HEK293 (cell line): ENCODE results near the gene VCL.

Experiments used
- CTCF ChIA-PET: fragments of 350-600 bp; formaldehyde crosslinking; extraction: SDS; loops from one replicate; lab custom pipeline; 2021; ENCODE audit warnings: antibody characterized with exemption; lab: Yijun Ruan, JAX
- POLR2A ChIA-PET: fragments of 300-600 bp; formaldehyde crosslinking; extraction: SDS; loops from one replicate; lab custom pipeline; 2020; ENCODE audit warnings: antibody characterized with exemption, inconsistent platforms; lab: Yijun Ruan, JAX
- H3K27ac ChIP-seq: fragments of 200-500 bp; sonication (Bioruptor generic); 2 replicates; pipeline ENCODE4 v1.5.1; 2014; ENCODE audit warnings: low read depth, low read length, control low read depth, inconsistent platforms; ENCODE audit errors: extremely low read depth
- H3K36me3 ChIP-seq, 2 experiments: fragments of 200-500 bp in 1 of 2; sonication (Bioruptor generic) in 1 of 2; 1 replicate in 1 of 2; 2 replicates in 1 of 2; pipeline ENCODE4 v1.5.1; 2014 to 2017; ENCODE audit warnings: inconsistent platforms in 2 of 2, low read length in 2 of 2; ENCODE audit not compliant: control insufficient read depth in 2 of 2, insufficient read depth in 1 of 2
- H3K4me1 ChIP-seq: fragments of 200-500 bp; sonication (Bioruptor generic); 2 replicates; pipeline ENCODE4 v1.5.1; 2014; ENCODE audit warnings: mild to moderate bottlenecking, low read length, inconsistent platforms; ENCODE audit not compliant: control insufficient read depth, insufficient read depth
- H3K4me3 ChIP-seq: 2 replicates; pipeline ENCODE4 v1.5.1; 2011; ENCODE audit warnings: low read depth, mild to moderate bottlenecking, control low read depth, low read length, moderate library complexity
- H3K9me3 ChIP-seq: fragments of 200-500 bp; sonication (Bioruptor generic); 2 replicates; pipeline ENCODE4 v1.5.1; 2014; ENCODE audit warnings: low read depth, low read length, inconsistent platforms; ENCODE audit not compliant: control insufficient read depth, insufficient read depth
- BCL11A ChIP-seq: fragments of 450-650 bp; formaldehyde crosslinking; IDR thresholded peaks from 2 replicates; pipeline ENCODE4 v1.5.1; 2016; ENCODE audit warnings: low read depth, missing biosample characterization, missing genetic modification characterization
- GFI1B ChIP-seq: fragments of 450-650 bp; formaldehyde crosslinking; IDR thresholded peaks from 2 replicates; pipeline ENCODE4 v1.5.1; 2016; ENCODE audit warnings: missing biosample characterization, missing genetic modification characterization
- GLIS2 ChIP-seq: fragments of 450-650 bp; formaldehyde crosslinking; IDR thresholded peaks from 2 replicates; pipeline ENCODE4 v1.5.1; 2016; ENCODE audit warnings: missing biosample characterization, missing genetic modification characterization
- HOXC10 ChIP-seq: sonication (generic); formaldehyde crosslinking; IDR thresholded peaks from 2 replicates; pipeline ENCODE4 v1.8.1; 2023; ENCODE audit warnings: mild to moderate bottlenecking, missing genetic modification reagents
- PRDM1 ChIP-seq: fragments of 450-650 bp; formaldehyde crosslinking; IDR thresholded peaks from 2 replicates; pipeline ENCODE4; 2016; ENCODE audit warnings: missing biosample characterization, missing genetic modification characterization
- RBAK ChIP-seq: fragments of 450-650 bp; formaldehyde crosslinking; IDR thresholded peaks from 2 replicates; pipeline ENCODE4 v1.5.1; 2016; ENCODE audit warnings: missing biosample characterization, missing genetic modification characterization
- SCRT2 ChIP-seq: fragments of 450-650 bp; formaldehyde crosslinking; IDR thresholded peaks from 2 replicates; pipeline ENCODE4 v1.5.1; 2016; ENCODE audit warnings: missing biosample characterization, missing genetic modification characterization
- WT1 ChIP-seq: fragments of 450-650 bp; formaldehyde crosslinking; IDR thresholded peaks from 2 replicates; pipeline ENCODE4 v1.5.1; 2016; ENCODE audit warnings: missing biosample characterization, missing genetic modification characterization
- ZBTB21 ChIP-seq: fragments of 450-650 bp; formaldehyde crosslinking; IDR thresholded peaks from 2 replicates; pipeline ENCODE4 v1.5.1; 2017; ENCODE audit warnings: missing biosample characterization, missing genetic modification characterization
- ZBTB8A ChIP-seq: fragments of 450-650 bp; formaldehyde crosslinking; IDR thresholded peaks from 2 replicates; pipeline ENCODE4 v1.5.1; 2016; ENCODE audit warnings: missing biosample characterization, missing genetic modification characterization
- ZFP3 ChIP-seq: fragments of 450-650 bp; formaldehyde crosslinking; IDR thresholded peaks from 2 replicates; pipeline ENCODE4 v1.5.1; 2016; ENCODE audit warnings: low read depth, missing biosample characterization, missing genetic modification characterization
- ZNF132 ChIP-seq: fragments of 450-650 bp; formaldehyde crosslinking; IDR thresholded peaks from 2 replicates; pipeline ENCODE4 v1.5.1; 2017; ENCODE audit warnings: missing biosample characterization, missing genetic modification characterization, borderline replicate concordance
- ZNF221 ChIP-seq: fragments of 450-650 bp; formaldehyde crosslinking; IDR thresholded peaks from 2 replicates; pipeline ENCODE4 v1.5.1; 2017; ENCODE audit warnings: missing biosample characterization, missing genetic modification characterization, borderline replicate concordance
- ZNF26 ChIP-seq: fragments of 450-650 bp; formaldehyde crosslinking; IDR thresholded peaks from 2 replicates; pipeline ENCODE4 v1.5.1; 2016; ENCODE audit warnings: missing biosample characterization, missing genetic modification characterization
- ZNF394 ChIP-seq: fragments of 450-650 bp; formaldehyde crosslinking; IDR thresholded peaks from 2 replicates; pipeline ENCODE4 v1.5.1; 2016; ENCODE audit warnings: missing biosample characterization, missing genetic modification characterization, mild to moderate bottlenecking, moderate library complexity, borderline replicate concordance
- ZNF426 ChIP-seq: fragments of 450-650 bp; formaldehyde crosslinking; IDR thresholded peaks from 2 replicates; pipeline ENCODE4 v1.5.1; 2017; ENCODE audit warnings: missing biosample characterization, missing genetic modification characterization, mild to moderate bottlenecking, inconsistent platforms, moderate library complexity
- ZNF621 ChIP-seq: fragments of 450-650 bp; formaldehyde crosslinking; IDR thresholded peaks from 2 replicates; pipeline ENCODE4 v1.5.1; 2017; ENCODE audit warnings: missing biosample characterization, missing genetic modification characterization
- ZNF626 ChIP-seq: fragments of 450-650 bp; sonication (Bioruptor Pico); formaldehyde crosslinking; IDR thresholded peaks from 2 replicates; pipeline ENCODE4 v1.5.1; 2018; ENCODE audit warnings: missing biosample characterization, missing genetic modification characterization, inconsistent platforms
- ZNF654 ChIP-seq: fragments of 450-650 bp; formaldehyde crosslinking; IDR thresholded peaks from 2 replicates; pipeline ENCODE4 v1.5.1; 2016; ENCODE audit warnings: low read depth, missing biosample characterization, missing genetic modification characterization
- ZNF677 ChIP-seq: fragments of 450-650 bp; IDR thresholded peaks from 2 replicates; pipeline ENCODE4 v1.5.0; 2018; ENCODE audit warnings: missing biosample characterization, mild to moderate bottlenecking, missing genetic modification characterization, moderate library complexity
- TF ChIP-seq, protein P1 (sequence below): fragments of 450-650 bp; formaldehyde crosslinking; conservative IDR thresholded peaks from 2 replicates; pipeline ENCODE4 v1.5.1; 2016; ENCODE audit warnings: low read depth, missing biosample characterization, missing genetic modification characterization
- TF ChIP-seq, protein P2 (sequence below): fragments of 450-650 bp; IDR thresholded peaks from 2 replicates; pipeline ENCODE4 v1.5.1; 2018; ENCODE audit warnings: missing biosample characterization, mild to moderate bottlenecking, missing genetic modification characterization

VCL gene

DNA sequence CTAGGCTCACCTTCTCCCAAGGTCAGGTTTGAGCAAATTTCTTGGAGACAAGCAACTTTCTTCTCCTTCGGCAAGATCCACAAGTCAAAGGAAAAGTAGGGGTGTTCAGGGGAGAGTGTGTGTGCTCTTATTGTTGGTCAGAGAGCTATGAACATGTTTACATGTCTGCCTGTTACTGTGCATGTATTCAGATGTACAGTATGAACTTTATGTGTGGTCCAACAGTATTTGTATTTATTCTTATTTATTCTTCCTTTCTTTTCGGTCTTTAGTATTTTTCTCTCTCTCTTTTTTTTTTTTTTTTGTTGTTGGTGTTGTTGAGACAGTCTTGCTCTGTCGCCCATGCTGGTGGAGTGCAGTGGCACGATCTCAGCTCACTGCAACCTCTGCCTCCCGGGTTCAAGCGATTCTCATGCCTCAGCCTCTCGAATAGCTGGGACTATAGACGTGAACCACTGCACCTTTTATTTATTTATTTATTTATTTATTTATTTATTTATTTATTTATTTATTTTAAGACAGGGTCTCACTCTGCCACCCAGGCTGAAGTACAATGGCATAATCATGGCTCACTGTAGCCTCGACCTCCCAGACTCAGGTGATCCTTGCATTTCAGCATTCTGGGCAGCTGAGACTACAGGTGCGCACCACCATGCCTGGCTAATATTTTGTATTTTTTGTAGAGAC is 48.8 kb upstream of the VCL start (continued):
- TF ChIP-seq ZBTB21 (tag by site-specific recombination): peak; percentile 56; the same call in 1 of the 2 replicates
- TF ChIP-seq HOXC10 (CRISPR knock-in tag): no peak
- TF ChIP-seq ZNF677 (tag by site-specific recombination): no peak
- no peak for TF ChIP-seq PRDM1 (tag by site-specific recombination)
- no peak for TF ChIP-seq ZNF626
- TF ChIP-seq ZBTB8A (tag by site-specific recombination): peak; percentile 79
- TF ChIP-seq GLIS2 (tag by site-specific recombination): no peak
- TF ChIP-seq, protein P1, sequence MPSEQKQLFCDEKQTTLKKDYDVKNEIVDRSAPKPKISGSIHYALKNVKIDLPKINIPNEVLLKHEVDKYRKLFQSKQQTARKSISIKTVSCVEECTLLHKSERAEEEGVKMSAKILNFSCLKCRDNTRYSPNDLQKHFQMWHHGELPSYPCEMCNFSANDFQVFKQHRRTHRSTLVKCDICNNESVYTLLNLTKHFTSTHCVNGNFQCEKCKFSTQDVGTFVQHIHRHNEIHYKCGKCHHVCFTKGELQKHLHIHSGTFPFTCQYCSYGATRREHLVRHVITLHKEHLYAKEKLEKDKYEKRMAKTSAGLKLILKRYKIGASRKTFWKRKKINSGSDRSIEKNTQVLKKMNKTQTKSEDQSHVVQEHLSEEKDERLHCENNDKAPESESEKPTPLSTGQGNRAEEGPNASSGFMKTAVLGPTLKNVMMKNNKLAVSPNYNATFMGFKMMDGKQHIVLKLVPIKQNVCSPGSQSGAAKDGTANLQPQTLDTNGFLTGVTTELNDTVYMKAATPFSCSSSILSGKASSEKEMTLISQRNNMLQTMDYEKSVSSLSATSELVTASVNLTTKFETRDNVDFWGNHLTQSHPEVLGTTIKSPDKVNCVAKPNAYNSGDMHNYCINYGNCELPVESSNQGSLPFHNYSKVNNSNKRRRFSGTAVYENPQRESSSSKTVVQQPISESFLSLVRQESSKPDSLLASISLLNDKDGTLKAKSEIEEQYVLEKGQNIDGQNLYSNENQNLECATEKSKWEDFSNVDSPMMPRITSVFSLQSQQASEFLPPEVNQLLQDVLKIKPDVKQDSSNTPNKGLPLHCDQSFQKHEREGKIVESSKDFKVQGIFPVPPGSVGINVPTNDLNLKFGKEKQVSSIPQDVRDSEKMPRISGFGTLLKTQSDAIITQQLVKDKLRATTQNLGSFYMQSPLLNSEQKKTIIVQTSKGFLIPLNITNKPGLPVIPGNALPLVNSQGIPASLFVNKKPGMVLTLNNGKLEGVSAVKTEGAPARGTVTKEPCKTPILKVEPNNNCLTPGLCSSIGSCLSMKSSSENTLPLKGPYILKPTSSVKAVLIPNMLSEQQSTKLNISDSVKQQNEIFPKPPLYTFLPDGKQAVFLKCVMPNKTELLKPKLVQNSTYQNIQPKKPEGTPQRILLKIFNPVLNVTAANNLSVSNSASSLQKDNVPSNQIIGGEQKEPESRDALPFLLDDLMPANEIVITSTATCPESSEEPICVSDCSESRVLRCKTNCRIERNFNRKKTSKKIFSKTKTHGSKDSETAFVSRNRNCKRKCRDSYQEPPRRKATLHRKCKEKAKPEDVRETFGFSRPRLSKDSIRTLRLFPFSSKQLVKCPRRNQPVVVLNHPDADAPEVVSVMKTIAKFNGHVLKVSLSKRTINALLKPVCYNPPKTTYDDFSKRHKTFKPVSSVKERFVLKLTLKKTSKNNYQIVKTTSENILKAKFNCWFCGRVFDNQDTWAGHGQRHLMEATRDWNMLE (tag by site-specific recombination): peak; percentile 93
- no peak for TF ChIP-seq GFI1B (tag by site-specific recombination)
- TF ChIP-seq ZNF654 (tag by site-specific recombination): peak; percentile 34

DNA sequence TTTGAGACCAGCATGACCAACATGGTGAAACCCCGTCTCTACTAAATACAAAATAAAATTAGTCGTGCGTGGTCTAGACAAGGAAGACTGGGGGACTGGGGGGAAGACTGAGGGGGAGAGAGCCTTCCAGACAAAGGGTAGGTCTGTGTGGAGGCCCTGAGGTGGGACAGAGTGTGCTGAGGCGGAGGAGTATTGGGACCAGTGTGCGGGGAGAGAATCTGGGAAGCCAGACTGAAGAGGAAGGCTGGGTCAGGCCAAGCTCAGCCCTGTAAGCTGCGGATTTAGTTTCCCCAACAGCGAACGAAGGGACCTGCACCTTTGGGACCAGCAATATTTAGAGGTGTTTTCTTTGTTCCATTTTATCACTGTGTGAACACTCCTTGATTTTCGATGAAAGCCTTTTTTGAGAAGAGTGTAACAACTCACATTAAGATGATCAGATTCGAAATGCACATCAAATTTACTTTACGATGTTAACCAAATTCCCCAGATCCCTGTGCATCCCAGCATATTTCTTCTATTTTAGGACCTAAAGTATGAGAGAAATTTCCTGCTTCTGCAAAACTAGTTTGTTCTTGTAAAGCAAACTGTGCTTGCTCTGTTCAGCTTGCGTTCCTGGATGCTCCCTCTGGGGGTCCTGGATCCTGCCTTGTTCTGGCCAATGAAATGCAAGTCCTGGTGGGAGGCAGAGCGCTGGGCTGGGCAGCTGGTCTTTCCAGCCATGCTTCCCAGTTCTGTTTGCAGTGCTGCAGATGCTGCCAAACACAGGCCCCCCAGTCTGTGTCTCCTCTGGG is 47.6 kb upstream of the VCL start:
- Histone ChIP-seq H3K4me3 (no peak overlapping the region), H3K36me3 (no peaks in the 10 kb centered on the region), H3K9me3 (no peaks in the 10 kb centered on the region), H3K27ac (no peak overlapping the region), H3K4me1 (no peaks in the 10 kb centered on the region)
- ChIA-PET CTCF (interaction anchor here (1.1 kb wide), 1 partner anchor 64 kb away, joined by 3 read pairs; no protein-coding TSS in a partner anchor), POLR2A (interaction anchor here (0.5 kb wide), 1 partner anchor 51 kb away, joined by 5 read pairs; no protein-coding TSS in a partner anchor)
- no peak for TF ChIP-seq WT1 (tag by site-specific recombination)
- no peak for TF ChIP-seq ZNF132 (tag by site-specific recombination)
- no peak for TF ChIP-seq ZNF26
- TF ChIP-seq ZNF394 (tag by site-specific recombination): no peak
- TF ChIP-seq ZNF426 (tag by site-specific recombination): no peak
- no peak for TF ChIP-seq GFI1B (tag by site-specific recombination)
- TF ChIP-seq, protein P2, sequence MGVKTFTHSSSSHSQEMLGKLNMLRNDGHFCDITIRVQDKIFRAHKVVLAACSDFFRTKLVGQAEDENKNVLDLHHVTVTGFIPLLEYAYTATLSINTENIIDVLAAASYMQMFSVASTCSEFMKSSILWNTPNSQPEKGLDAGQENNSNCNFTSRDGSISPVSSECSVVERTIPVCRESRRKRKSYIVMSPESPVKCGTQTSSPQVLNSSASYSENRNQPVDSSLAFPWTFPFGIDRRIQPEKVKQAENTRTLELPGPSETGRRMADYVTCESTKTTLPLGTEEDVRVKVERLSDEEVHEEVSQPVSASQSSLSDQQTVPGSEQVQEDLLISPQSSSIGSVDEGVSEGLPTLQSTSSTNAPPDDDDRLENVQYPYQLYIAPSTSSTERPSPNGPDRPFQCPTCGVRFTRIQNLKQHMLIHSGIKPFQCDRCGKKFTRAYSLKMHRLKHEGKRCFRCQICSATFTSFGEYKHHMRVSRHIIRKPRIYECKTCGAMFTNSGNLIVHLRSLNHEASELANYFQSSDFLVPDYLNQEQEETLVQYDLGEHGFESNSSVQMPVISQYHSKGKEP (tag by site-specific recombination): no peak
- TF ChIP-seq SCRT2 (tag by site-specific recombination): no peak
- no peak for TF ChIP-seq BCL11A (tag by site-specific recombination)
- TF ChIP-seq ZFP3 (tag by site-specific recombination): no peak
- no peak for TF ChIP-seq RBAK (tag by site-specific recombination)
- TF ChIP-seq ZNF621 (tag by site-specific recombination): no peak
- TF ChIP-seq, protein P1 (tag by site-specific recombination): no peak
- TF ChIP-seq ZNF221 (tag by site-specific recombination): no peak
